Renal pelvis (tissue), 12 donors: Measurements from ENCODE around the gene EXOC6B. TPM values are rescaled to one million over a fixed set of nuclear protein-coding genes. Genes with fewer than 3 reads are reported as not detected.

Source experiments
- DNase-seq: peaks from one replicate; pipeline ENCODE4 v3.0.0-alpha.2; 2013
- long read RNA-seq, 16 experiments: transcript quantifications; one replicate each; lab custom pipeline, GENCODE V29; 2026
- polyA plus RNA-seq, 3 donors: library from polyadenylated mRNA; unstranded; fragments of 120-200 nt; gene quantifications; one replicate each; pipeline ENCODE4 v1.2.1, GENCODE V29; 2013; ENCODE audit not compliant: insufficient read length in 3 of 3

EXOC6B gene
- 10 to 100 TPM; 20.0 to 24.6 (median 21.8) TPM for polyA plus RNA-seq
- long read RNA-seq, donor 1, full-length matches to known transcripts = 1 of 1 reads
- long read RNA-seq, donor 1, partial matches to known transcripts = 0 of 1 reads
- long read RNA-seq, donor 1, other reads (novel, unspliced or antisense) = 0 of 1 reads
- long read RNA-seq, donor 2, full-length matches to known transcripts = 1 of 1 reads
- long read RNA-seq, donor 2, partial matches to known transcripts = 0 of 1 reads
- long read RNA-seq, donor 2, other reads (novel, unspliced or antisense) = 0 of 1 reads
- long read RNA-seq, donor 3 = 0 reads
- long read RNA-seq, donor 4, full-length matches to known transcripts = 1 of 1 reads
- long read RNA-seq, donor 4, partial matches to known transcripts = 0 of 1 reads
- long read RNA-seq, donor 4, other reads (novel, unspliced or antisense) = 0 of 1 reads
- long read RNA-seq, donor 5, full-length matches to known transcripts = 1 of 1 reads
- long read RNA-seq, donor 5, partial matches to known transcripts = 0 of 1 reads
- long read RNA-seq, donor 5, other reads (novel, unspliced or antisense) = 0 of 1 reads
- long read RNA-seq, donor 6, full-length matches to known transcripts = 1 of 6 reads
- long read RNA-seq, donor 6, partial matches to known transcripts = 5 of 6 reads
- long read RNA-seq, donor 6, other reads (novel, unspliced or antisense) = 0 of 6 reads
- long read RNA-seq, donor 7, full-length matches to known transcripts = 1 of 1 reads
- long read RNA-seq, donor 7, partial matches to known transcripts = 0 of 1 reads
- long read RNA-seq, donor 7, other reads (novel, unspliced or antisense) = 0 of 1 reads
- long read RNA-seq, donor 8, full-length matches to known transcripts = 1 of 1 reads
- long read RNA-seq, donor 8, partial matches to known transcripts = 0 of 1 reads
- long read RNA-seq, donor 8, other reads (novel, unspliced or antisense) = 0 of 1 reads
- long read RNA-seq, donor 9, full-length matches to known transcripts = 2 of 2 reads
- long read RNA-seq, donor 9, partial matches to known transcripts = 0 of 2 reads
- long read RNA-seq, donor 9, other reads (novel, unspliced or antisense) = 0 of 2 reads
- long read RNA-seq, donor 10, partial matches to known transcripts = 6 of 6 reads
- long read RNA-seq, donor 10, other reads (novel, unspliced or antisense) = 0 of 6 reads
- long read RNA-seq, donor 11, full-length matches to known transcripts = 1 of 1 reads
- long read RNA-seq, donor 11, partial matches to known transcripts = 0 of 1 reads
- long read RNA-seq, donor 11, other reads (novel, unspliced or antisense) = 0 of 1 reads
- long read RNA-seq, donor 12, full-length matches to known transcripts = 2 of 2 reads
- long read RNA-seq, donor 12, partial matches to known transcripts = 0 of 2 reads
- long read RNA-seq, donor 12, other reads (novel, unspliced or antisense) = 0 of 2 reads
- long read RNA-seq, donor 13 = 0 reads
- long read RNA-seq, donor 14 = 0 reads
- long read RNA-seq, donor 15 = 0 reads
- long read RNA-seq, donor 16 = 0 reads

DNA sequence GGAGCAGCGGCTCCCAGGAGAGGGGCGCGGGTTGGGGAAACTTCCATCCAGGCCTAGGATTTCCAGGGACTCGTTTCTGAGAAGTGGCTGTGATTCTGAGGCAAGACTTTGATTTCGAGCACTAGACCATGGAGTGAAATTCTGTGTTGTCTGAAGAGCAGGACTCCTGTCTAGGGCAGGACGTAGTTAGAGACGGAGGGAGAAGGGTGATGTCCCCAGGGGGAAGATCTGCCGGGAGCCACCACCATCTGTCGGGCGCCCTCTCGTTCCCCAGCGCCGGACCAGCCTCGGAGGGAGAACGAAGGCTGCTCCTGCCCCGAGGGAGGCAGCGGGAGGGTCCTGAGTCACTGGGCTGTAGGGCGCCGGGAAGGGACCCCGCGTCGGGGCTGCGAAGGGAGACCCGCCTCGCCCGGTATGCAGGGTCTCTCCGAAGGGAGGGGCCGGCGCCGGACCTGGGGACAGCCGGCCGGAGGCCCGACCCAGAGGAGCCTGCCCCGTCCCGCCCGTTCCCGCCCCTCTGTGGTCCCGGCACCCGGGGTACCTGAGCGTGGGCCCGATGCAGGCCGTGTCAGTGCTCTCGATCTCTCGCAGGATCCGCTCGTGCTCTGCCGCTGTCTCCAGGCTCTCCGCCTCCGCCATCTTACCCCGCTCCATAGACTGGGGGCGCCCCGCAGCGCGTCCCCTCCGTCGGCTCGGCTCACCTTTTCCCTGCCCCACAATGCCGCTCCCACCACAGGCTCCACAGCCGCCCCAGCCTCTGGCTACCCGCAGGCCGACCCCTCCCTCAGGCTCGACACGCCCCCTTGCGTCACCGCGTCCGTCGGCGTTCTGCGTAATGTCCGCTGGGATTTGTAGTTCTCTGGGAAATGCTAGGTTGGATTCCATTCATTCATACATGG lies at the start of gene EXOC6B:
EXOC6B (minus strand) TSS at position 777 of the 899 bp plus-strand sequence.
- DNase-seq = peak; percentile 92

DNA sequence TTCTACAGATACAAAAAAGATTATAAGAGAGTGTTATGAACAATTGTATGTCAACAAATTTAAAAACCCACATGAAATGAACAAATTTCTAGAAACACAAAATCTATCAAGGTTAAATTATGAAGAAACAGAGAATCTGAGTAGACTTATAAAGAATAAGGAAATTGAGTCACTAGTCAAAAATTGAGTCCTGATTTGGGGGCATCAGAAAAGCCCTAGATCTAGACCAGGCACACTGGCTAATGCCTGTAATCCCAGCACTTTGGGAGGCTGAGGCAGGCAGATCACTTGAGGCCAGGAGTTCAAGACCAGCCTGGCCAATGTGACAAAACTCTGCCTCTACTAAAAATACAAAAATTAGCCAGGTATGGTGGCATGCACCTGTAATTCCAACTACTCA lies 46.0 kb upstream of the EXOC6B start:
- DNase-seq = no peak

GRCh38 chr2:72871060-72871459 lies 45.2 kb upstream of the EXOC6B start:
- DNase-seq = no peak

- DNase-seq = no peak
Observed at GRCh38 chr2:72864500-72864899, 38.7 kb upstream of the EXOC6B start.

- no peak for DNase-seq
Observed at GRCh38 chr2:72863046-72863445, 37.2 kb upstream of the EXOC6B start.

- DNase-seq = peak; percentile 88
Observed at GRCh38 chr2:72862239-72862988, 36.6 kb upstream of the EXOC6B start.

DNA sequence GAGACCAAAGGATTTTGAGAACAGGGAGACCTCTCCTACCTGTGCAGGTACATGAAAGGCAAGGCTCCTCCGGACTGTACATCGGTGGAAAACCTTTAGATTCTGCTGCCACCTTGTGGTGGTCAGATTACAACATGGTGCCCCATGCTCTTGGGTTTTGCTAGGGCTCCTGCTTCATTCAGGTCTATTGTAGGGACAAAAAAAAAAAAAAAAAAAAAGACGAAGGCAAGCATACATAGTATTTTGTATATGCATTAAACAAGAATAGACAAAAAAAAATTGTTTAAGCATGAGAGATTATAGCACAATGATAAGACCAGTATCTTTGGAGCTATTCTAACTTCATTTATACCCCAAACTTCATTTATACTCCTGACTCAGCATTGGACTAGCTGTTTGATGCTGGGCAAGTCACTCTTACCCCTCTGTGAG lies 34.0 kb upstream of the EXOC6B start:
- DNase-seq = peak; percentile 58

DNA sequence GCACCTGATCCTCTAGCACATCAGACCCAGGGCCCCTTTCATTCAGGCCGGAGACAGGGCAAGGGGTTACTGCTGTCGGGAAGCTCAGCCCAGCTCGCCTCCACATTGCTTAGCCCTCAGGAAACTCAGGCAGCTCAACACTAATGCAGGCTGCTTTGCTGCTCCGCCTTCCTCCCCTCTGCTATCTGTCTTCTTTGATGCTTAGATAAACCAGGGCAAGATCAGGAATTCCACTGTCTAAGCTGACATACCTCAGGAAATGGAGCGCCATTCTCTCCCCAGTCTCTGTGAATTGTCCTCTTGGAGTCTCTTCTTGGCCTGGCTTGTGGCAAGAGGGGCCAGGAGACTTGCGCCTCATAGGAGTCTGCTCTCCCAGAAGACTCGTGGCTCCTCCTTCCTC lies 25.5 kb upstream of the EXOC6B start:
- DNase-seq = no peak

DNA sequence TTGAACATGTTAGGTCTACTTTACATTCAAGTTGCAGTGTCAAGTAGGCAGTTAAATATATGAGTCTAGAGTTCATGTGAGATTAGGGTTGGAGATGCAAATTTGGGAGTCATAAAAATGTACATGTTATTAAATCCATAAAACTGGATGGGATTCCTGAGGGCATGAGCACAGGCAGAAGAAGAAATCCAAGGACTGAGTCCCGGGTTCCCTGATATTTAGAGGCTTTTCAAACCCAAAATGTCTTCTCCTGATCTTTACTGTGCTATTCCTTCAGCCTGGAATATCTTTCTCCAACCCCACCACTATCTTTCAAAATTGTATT lies 23.3 kb upstream of the EXOC6B start:
- no peak for DNase-seq

- no peak for DNase-seq
Observed at GRCh38 chr2:72848436-72849137, 22.8 kb upstream of the EXOC6B start.

- DNase-seq = no peak
Observed at GRCh38 chr2:72847534-72848315, 21.9 kb upstream of the EXOC6B start.

GRCh38 chr2:72846171-72847095 lies 20.6 kb upstream of the EXOC6B start:
- no peak for DNase-seq

DNA sequence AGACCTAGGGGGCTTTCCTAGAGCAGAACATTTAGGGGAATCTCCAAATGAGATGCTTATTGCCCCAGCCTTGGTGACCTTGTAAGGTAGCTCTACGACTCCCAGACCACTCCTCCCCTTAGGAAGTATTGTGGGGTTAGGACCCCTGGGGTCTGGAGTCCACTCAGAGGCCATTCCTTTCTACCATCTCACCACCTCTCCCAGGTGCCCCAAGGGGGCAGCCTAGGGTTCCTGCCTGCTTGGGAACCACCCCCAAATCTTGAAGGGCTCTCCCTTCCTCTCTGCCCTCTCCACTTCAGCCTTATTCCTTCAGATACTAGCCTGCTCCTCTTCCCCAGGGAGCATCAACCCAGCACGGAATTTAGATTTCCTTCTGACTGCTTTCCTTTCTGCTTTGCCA lies 17.5 kb upstream of the EXOC6B start:
- DNase-seq = no peak

GRCh38 chr2:72841462-72842125 lies 15.8 kb upstream of the EXOC6B start:
- DNase-seq = no peak

DNA sequence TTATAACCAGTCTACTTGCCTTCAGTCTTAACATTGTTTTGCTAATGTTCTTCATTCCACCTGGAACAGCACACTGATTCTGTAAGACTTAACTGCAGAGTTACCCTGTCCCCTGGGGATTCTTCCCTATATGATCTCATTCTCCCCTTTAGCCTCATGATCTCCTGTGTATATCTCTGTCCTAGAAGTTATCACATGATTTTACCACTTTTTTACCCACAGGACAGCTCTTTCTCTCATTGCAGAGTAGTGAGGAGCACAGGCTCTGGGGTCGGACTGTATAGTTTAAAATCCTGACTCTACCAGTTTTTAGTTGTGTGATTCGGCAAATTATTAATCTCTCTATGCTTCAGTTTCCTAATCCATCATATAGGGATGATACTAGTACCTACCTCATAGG lies 14.2 kb upstream of the EXOC6B start:
- no peak for DNase-seq

GRCh38 chr2:72837171-72837570 lies 11.3 kb upstream of the EXOC6B start:
- DNase-seq = no peak

DNA sequence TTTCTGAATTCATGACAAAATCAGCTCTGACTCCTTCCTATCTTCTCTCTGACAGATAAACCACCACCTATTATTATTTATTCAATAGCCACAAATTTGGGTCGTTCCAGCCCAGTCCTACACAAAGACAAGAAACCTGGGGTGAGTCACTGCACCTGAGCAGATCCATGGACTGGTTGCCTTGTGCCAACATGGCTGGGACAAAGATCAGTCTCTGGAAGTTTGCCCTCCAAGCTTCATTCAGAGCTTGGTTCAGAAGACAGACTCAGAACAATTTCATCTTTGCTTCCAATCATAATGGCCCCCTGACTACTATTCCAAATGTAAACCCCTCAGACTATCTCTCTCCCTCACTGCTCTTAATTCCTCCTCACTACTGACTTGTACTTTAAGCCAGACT lies 9.6 kb upstream of the EXOC6B start:
- DNase-seq = no peak
